Heart left ventricle (tissue), 16 donors: ENCODE results near the gene TH. TPM values are rescaled to one million over a fixed set of nuclear protein-coding genes. Genes with fewer than 3 reads are reported as not detected.

Source experiments
- ATAC-seq, 4 donors: fragments of 200-7000 bp; cut with Tn5 transposase; one replicate each; pipeline ENCODE4 v1.9.1; 2020 to 2022; ENCODE audit warnings: moderate library complexity in 4 of 4, mild to moderate bottlenecking in 3 of 4, moderate number of reproducible peaks in 1 of 4
- DNase-seq, 5 donors: peaks; one replicate each; pipeline ENCODE4 v3.0.0-alpha.2; 2020
- H3K27ac ChIP-seq, 12 donors: fragments of 200-600 bp; sonication (generic) in 4 of 12; one replicate each; pipeline versions ENCODE4 v1.5.0 to v1.8.0; 2016 to 2022; ENCODE audit warnings: mild to moderate bottlenecking in 2 of 12
- H3K27me3 ChIP-seq, 9 donors: fragments of 200-600 bp; sonication (generic) in 2 of 9; one replicate each; pipeline versions ENCODE4 v1.5.1 to v1.8.0; 2016 to 2022; ENCODE audit warnings: mild to moderate bottlenecking in 3 of 9
- H3K36me3 ChIP-seq, 9 donors: fragments of 200-600 bp; sonication (generic) in 2 of 9; one replicate each; pipeline versions ENCODE4 v1.5.0 to v1.8.0; 2018 to 2022; ENCODE audit warnings: mild to moderate bottlenecking in 2 of 9
- H3K4me1 ChIP-seq, 12 donors: fragments of 200-600 bp; sonication (generic) in 4 of 12; one replicate each; pipeline versions ENCODE4 v1.5.0 to v1.8.0; 2016 to 2022; ENCODE audit warnings: mild to moderate bottlenecking in 3 of 12
- H3K4me3 ChIP-seq, 12 donors: fragments of 200-600 bp; sonication (generic) in 4 of 12; one replicate each; pipeline versions ENCODE4 v1.5.0 to v1.8.0; 2017 to 2022; ENCODE audit warnings: mild to moderate bottlenecking in 9 of 12, moderate library complexity in 4 of 12
- H3K9me3 ChIP-seq, 12 donors: fragments of 200-600 bp; sonication (generic) in 4 of 12; one replicate each; pipeline versions ENCODE4 v1.5.0 to v1.8.0; 2016 to 2022; ENCODE audit warnings: mild to moderate bottlenecking in 1 of 12
- POLR2A ChIP-seq, 2 donors: fragments of 450-650 bp; IDR thresholded peaks; one replicate each; pipeline ENCODE4 v1.6.1; 2017; ENCODE audit warnings: antibody characterized with exemption in 2 of 2, mild to moderate bottlenecking in 2 of 2, moderate library complexity in 2 of 2
- WGBS, 4 donors: extraction: QIAGEN DNeasy Blood & Tissue Kit in 2 of 4; methylation state at CpG; one replicate each; pipeline versions ENCODE4 v1.1.5 to v1.1.7; 2013 to 2018; 5-methylcytosine and 5-hydroxymethylcytosine counted together
- intact Hi-C, 10 donors: fragments of 100-400 bp; cut with DNase I; formaldehyde crosslinking; loops; one replicate each; pipeline versions ENCODE4 v1.11.1 to v1.14.2; 2022
- polyA plus RNA-seq, 2 donors: library from polyadenylated mRNA; stranded (reverse); fragments of 200-250 nt; gene quantifications; one replicate each; pipeline ENCODE4 v1.2.3, GENCODE V29; 2013
- total RNA-seq, 9 donors: library from RNA; depleted of rRNA in 2 of 9; stranded (reverse); fragments of >200 nt in 2 of 9; fragmentation: NEBNext Ultra II Directional in 3 of 9; extraction: Animal tissue kit (Norgen Biotek cat#: 25700) in 3 of 9; gene quantifications; one replicate each; pipeline versions ENCODE4 v1.1.0 to v1.2.4, GENCODE V29; 2016 to 2023
- TF ChIP-seq, protein P1 (sequence below), 12 donors: fragments of 200-600 bp; sonication (generic) in 4 of 12; IDR thresholded peaks; one replicate each; pipeline versions ENCODE4 v1.5.0 to v1.8.0; 2018 to 2022; ENCODE audit warnings: antibody characterized with exemption in 12 of 12, mild to moderate bottlenecking in 5 of 12
- donor health status: ischemic (EF 13 %, LVEDD 7.1; RV severe dilation, severe dysfunction).
- donor health status: healthy with polysubstance abuse.
- donor health status: DM: no; HTN: yes; CAD: no.
- donor health status: DM: no; HTN: no; CAD: no.
- donor health status: ischemic (EF 25% LVEDD 6.9; RV normal size, moderate dysfunction).
- donor health status: ischemic (EF 25% LVEDD 5.7; RV mildly dilated, moderate dysfunction).
- donor health status: healthy.
- donor health status: DM: yes; HTN: yes; CAD: no.
- donor health status: ischemic (EF 35%, LVEDD 5.7; RV mildly dilated, moderate dysfunction).
- donor health status: nonischemic (EF 11% LVEDD 7.7; RV severe dilation, severe dysfunction).
- donor health status: DM: yes; HTN: yes; CAD: no.
- donor health status: PGD.
- donor health status: ischemic (EF 29% LVEDD 5.4; RV normal size, mild dysfunction).
- donor health status: nonischemic (EF 23%, LVEDD 6.1; RV moderate dilation, normal function).

TH gene
- total and polyA plus RNA-seq, 11 donors, result 0.08 TPM; not detected in 10

GRCh38 chr11:2143477-2143798 is 28.2 kb downstream of the TH start:
- Histone ChIP-seq H3K4me3 (peak overlapping the region in 2 of 12 donors; percentile 33 to 34), H3K36me3 (no peaks in the 10 kb centered on the region), H3K9me3 (no peaks in the 10 kb centered on the region), H3K27ac (no peak overlapping the region), H3K4me1 (peaks cover 0 to 38% (median 9%) of the 10 kb centered on the region in 12 donors), H3K27me3 (peaks cover 54 to 98% (median 85%) of the 10 kb centered on the region in 9 donors)
- TF ChIP-seq, protein P1, sequence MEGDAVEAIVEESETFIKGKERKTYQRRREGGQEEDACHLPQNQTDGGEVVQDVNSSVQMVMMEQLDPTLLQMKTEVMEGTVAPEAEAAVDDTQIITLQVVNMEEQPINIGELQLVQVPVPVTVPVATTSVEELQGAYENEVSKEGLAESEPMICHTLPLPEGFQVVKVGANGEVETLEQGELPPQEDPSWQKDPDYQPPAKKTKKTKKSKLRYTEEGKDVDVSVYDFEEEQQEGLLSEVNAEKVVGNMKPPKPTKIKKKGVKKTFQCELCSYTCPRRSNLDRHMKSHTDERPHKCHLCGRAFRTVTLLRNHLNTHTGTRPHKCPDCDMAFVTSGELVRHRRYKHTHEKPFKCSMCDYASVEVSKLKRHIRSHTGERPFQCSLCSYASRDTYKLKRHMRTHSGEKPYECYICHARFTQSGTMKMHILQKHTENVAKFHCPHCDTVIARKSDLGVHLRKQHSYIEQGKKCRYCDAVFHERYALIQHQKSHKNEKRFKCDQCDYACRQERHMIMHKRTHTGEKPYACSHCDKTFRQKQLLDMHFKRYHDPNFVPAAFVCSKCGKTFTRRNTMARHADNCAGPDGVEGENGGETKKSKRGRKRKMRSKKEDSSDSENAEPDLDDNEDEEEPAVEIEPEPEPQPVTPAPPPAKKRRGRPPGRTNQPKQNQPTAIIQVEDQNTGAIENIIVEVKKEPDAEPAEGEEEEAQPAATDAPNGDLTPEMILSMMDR (IDR thresholded peaks at IDR 0.05), result no peak
- TF ChIP-seq POLR2A (IDR thresholded peaks at IDR 0.05), result no peak
- ATAC-seq (no peak), DNase-seq (no peak)
- WGBS, 4 donors, result 9 to 13% (median 10%) methylated on average over 12 of the region's 12 CpGs
- intact Hi-C loops, result loop anchor here in 2 of 10 donors (10.0 kb wide), 1 partner anchor 259 kb away; no protein-coding TSS in a partner anchor

GRCh38 chr11:2142762-2143202 is 28.8 kb downstream of the TH start:
- DNase-seq, result no peak
- no peak for TF ChIP-seq POLR2A (IDR thresholded peaks at IDR 0.05)
- TF ChIP-seq, protein P1 (IDR thresholded peaks at IDR 0.05), result no peak
- Histone ChIP-seq H3K4me3 (no peak overlapping the region), H3K9me3 (no peaks in the 10 kb centered on the region), H3K27ac (no peak overlapping the region), H3K4me1 (peaks cover 0 to 45% (median 9%) of the 10 kb centered on the region in 12 donors), H3K27me3 (peaks cover 54 to 95% (median 84%) of the 10 kb centered on the region in 9 donors), H3K36me3 (no peaks in the 10 kb centered on the region)
- 14 to 25% (median 21%) methylated on average over 6 of the region's 6 CpGs for WGBS, 4 donors
- intact Hi-C loops, result loop anchor here in 2 of 10 donors (10.0 kb wide), 1 partner anchor 258 kb away; no protein-coding TSS in a partner anchor
- no peak for ATAC-seq

- peaks cover 53 to 95% (median 84%) of the 10 kb centered on the region in 9 donors for H3K27me3 ChIP-seq
- peaks cover 0 to 50% (median 11%) of the 10 kb centered on the region in 12 donors for H3K4me1 ChIP-seq
- ATAC-seq, result no peak
- 22 to 40% (median 28%) methylated on average over 5 of the region's 5 CpGs for WGBS, 4 donors
- TF ChIP-seq, protein P1 (IDR thresholded peaks at IDR 0.05), result no peak
- TF ChIP-seq POLR2A (IDR thresholded peaks at IDR 0.05), result no peak
- H3K27ac ChIP-seq, result no peak overlapping the region
- H3K4me3 ChIP-seq, result no peak overlapping the region
- intact Hi-C loops, result loop anchor here in 2 of 10 donors (10.0 kb wide), 1 partner anchor 258 kb away; no protein-coding TSS in a partner anchor
- peak in 1 of 5 donors; percentile 4 for DNase-seq
- no peaks in the 10 kb centered on the region for H3K9me3 ChIP-seq
- no peaks in the 10 kb centered on the region for H3K36me3 ChIP-seq
Observed at GRCh38 chr11:2142300-2142759, 29.3 kb downstream of the TH start.

- peaks cover 0 to 56% (median 12%) of the 10 kb centered on the region in 12 donors for H3K4me1 ChIP-seq
- no peak for ATAC-seq
- H3K27ac ChIP-seq, result peak overlapping the region in 1 of 12 donors; percentile 23
- peaks cover 47 to 92% (median 75%) of the 10 kb centered on the region in 9 donors for H3K27me3 ChIP-seq
- no peaks in the 10 kb centered on the region for H3K9me3 ChIP-seq
- TF ChIP-seq, protein P1 (IDR thresholded peaks at IDR 0.05), result peak in 3 of 12 donors; percentile 3 to 6 (median 6)
- no peak for TF ChIP-seq POLR2A (IDR thresholded peaks at IDR 0.05)
- H3K36me3 ChIP-seq, result no peaks in the 10 kb centered on the region
- DNase-seq, result peak in 3 of 5 donors; percentile 15 to 62 (median 25)
- H3K4me3 ChIP-seq, result peak overlapping the region in 7 of 12 donors; percentile 14 to 56 (median 34)
- WGBS, 4 donors, result 8 to 18% (median 14%) methylated on average over 51 to 102 of the region's 102 CpGs
- intact Hi-C loops, result loop anchor here in 2 of 10 donors (10.0 kb wide), 1 partner anchor 256 kb away; no protein-coding TSS in a partner anchor
Observed at GRCh38 chr11:2140411-2141400, 30.9 kb downstream of the TH start.
